Activated CD4-positive, alpha-beta T cell treated with anti-CD3 and anti-CD28 coated beads, Interleukin-2, amount 50 U/mL, for 4 hours (primary cell): ENCODE data around the gene GATA1.

Experiments used
- DNase-seq, 2 experiments: peaks; one replicate each; pipeline ENCODE4 v3.0.0-alpha.2; 2020

GATA1 gene

GRCh38 chrX:48785540-48786214 lies 713 bp upstream of the GATA1 start:
- DNase-seq, result no peak

GRCh38 chrX:48786825-48787504 lies 575 bp downstream of the GATA1 start:
- no peak for DNase-seq

GRCh38 chrX:48787505-48788443 lies 1.4 kb downstream of the GATA1 start:
- no peak for DNase-seq

GRCh38 chrX:48789366-48790220 lies 3.2 kb downstream of the GATA1 start:
- DNase-seq, result no peak

GRCh38 chrX:48790477-48790876 lies 4.1 kb downstream of the GATA1 start:
- DNase-seq, result no peak

- no peak for DNase-seq
These were observed 4.9 kb downstream of the GATA1 start for GRCh38 chrX:48791063-48791820.

- no peak for DNase-seq
These were observed 5.8 kb downstream of the GATA1 start for GRCh38 chrX:48792219-48792618.

- no peak for DNase-seq
These were observed 7.5 kb downstream of the GATA1 start for GRCh38 chrX:48793935-48794334.

GRCh38 chrX:48794340-48794910 lies 8.0 kb downstream of the GATA1 start:
- no peak for DNase-seq

- DNase-seq, result no peak
These were observed 8.6 kb downstream of the GATA1 start for GRCh38 chrX:48794911-48795515.

GRCh38 chrX:48798318-48798717 lies 11.9 kb downstream of the GATA1 start:
- no peak for DNase-seq

GRCh38 chrX:48800574-48801279 lies 14.3 kb downstream of the GATA1 start:
- DNase-seq, result no peak

- DNase-seq, result peak; percentile 91 to 93
These were observed 15.1 kb downstream of the GATA1 start, which contains the start of gene HDAC6 for GRCh38 chrX:48801280-48802088. HDAC6 (plus strand) TSS chrX:48802067; CDS start chrX:48802693, 626 bp downstream.

- DNase-seq, result peak; percentile 27 to 28
These were observed 15.9 kb downstream of the GATA1 start for GRCh38 chrX:48802089-48802904.

GRCh38 chrX:48802905-48803200 lies 16.5 kb downstream of the GATA1 start:
- no peak for DNase-seq

GRCh38 chrX:48806081-48806480 lies 19.7 kb downstream of the GATA1 start:
- no peak for DNase-seq

GRCh38 chrX:48813644-48814043 lies 27.3 kb downstream of the GATA1 start:
- DNase-seq, result no peak

GRCh38 chrX:48814722-48815121 lies 28.3 kb downstream of the GATA1 start:
- DNase-seq, result no peak

- no peak for DNase-seq
These were observed 28.9 kb downstream of the GATA1 start for GRCh38 chrX:48815266-48815665.
